Lung (tissue), 12 donors: ENCODE data around the gene CAMK1D. TPM values are rescaled to one million over a fixed set of nuclear protein-coding genes. Genes with fewer than 3 reads are reported as not detected.

Experiments
- ATAC-seq: fragments of 200-7000 bp; cut with Tn5 transposase; one replicate; pipeline ENCODE4 v1.9.1; 2020; ENCODE audit warnings: moderate number of reproducible peaks; ENCODE audit not compliant: insufficient read depth, low FRiP score
- DNase-seq, 3 donors: peaks; one replicate each; pipeline ENCODE4 v3.0.0-alpha.2; 2013 to 2017
- H3K27ac ChIP-seq, 2 donors: one replicate each; pipeline ENCODE4 v1.5.1; 2013; ENCODE audit warnings: mild to moderate bottlenecking in 2 of 2, moderate library complexity in 2 of 2, control low read depth in 1 of 2, inconsistent platforms in 1 of 2, low read depth in 1 of 2, low read length in 1 of 2
- H3K27me3 ChIP-seq, 3 donors: one replicate each; pipeline ENCODE4 v1.5.1; 2013; ENCODE audit warnings: low read length in 2 of 3; ENCODE audit not compliant: control insufficient read depth in 3 of 3, insufficient read depth in 3 of 3
- H3K36me3 ChIP-seq, 4 donors: one replicate each; pipeline ENCODE4 v1.5.1; 2013; ENCODE audit warnings: low read length in 4 of 4, mild to moderate bottlenecking in 1 of 4, moderate library complexity in 1 of 4; ENCODE audit not compliant: control insufficient read depth in 4 of 4, insufficient read depth in 4 of 4
- H3K4me1 ChIP-seq, 5 donors: one replicate each; pipeline ENCODE4 v1.5.1; 2013; ENCODE audit warnings: low read length in 5 of 5, mild to moderate bottlenecking in 2 of 5, moderate library complexity in 1 of 5; ENCODE audit not compliant: control insufficient read depth in 5 of 5, insufficient read depth in 5 of 5
- H3K4me3 ChIP-seq: one replicate; pipeline ENCODE4 v1.5.1; 2013; ENCODE audit warnings: mild to moderate bottlenecking, control low read depth, moderate library complexity
- H3K9ac ChIP-seq, 2 donors: one replicate each; pipeline ENCODE4 v1.5.1; 2013; ENCODE audit warnings: low read length in 2 of 2, control low read depth in 1 of 2; ENCODE audit not compliant: insufficient read depth in 1 of 2
- H3K9me3 ChIP-seq, 4 donors: one replicate each; pipeline ENCODE4 v1.5.1; 2013; ENCODE audit warnings: low read length in 3 of 4, mild to moderate bottlenecking in 1 of 4, moderate library complexity in 1 of 4; ENCODE audit not compliant: control insufficient read depth in 4 of 4, insufficient read depth in 3 of 4
- CTCF ChIP-seq: IDR thresholded peaks from 2 replicates; pipeline ENCODE4 v1.5.1; 2012; ENCODE audit warnings: mild to moderate bottlenecking; ENCODE audit errors: control extremely low read depth, extremely low read depth
- WGBS, 2 donors: extraction: QIAGEN DNeasy Blood & Tissue Kit; methylation state at CpG; one replicate each; pipeline ENCODE4 v1.1.7; 2013; 5-methylcytosine and 5-hydroxymethylcytosine counted together
- polyA plus RNA-seq, 2 donors: library from polyadenylated mRNA; stranded (reverse); fragments of 200-250 nt; gene quantifications; one replicate each; pipeline ENCODE4 v1.2.1, GENCODE V29; 2013
- total RNA-seq, 2 donors: library from RNA; depleted of rRNA in 1 of 2; stranded (reverse); fragments of >200 nt in 1 of 2; gene quantifications; one replicate each; pipeline ENCODE4 v1.2.1, GENCODE V29; 2014 to 2021
- donor health status: control.
- donor health status: control.
- donor health status: Bipolar disorder and iron deficiency.
- donor health status: healthy.
- donor health status: DM: yes; HTN: yes; CAD: no.

Gene CAMK1D
- total and polyA plus RNA-seq, 4 donors = 3.2 to 37.4 (median 7.0) TPM

DNA sequence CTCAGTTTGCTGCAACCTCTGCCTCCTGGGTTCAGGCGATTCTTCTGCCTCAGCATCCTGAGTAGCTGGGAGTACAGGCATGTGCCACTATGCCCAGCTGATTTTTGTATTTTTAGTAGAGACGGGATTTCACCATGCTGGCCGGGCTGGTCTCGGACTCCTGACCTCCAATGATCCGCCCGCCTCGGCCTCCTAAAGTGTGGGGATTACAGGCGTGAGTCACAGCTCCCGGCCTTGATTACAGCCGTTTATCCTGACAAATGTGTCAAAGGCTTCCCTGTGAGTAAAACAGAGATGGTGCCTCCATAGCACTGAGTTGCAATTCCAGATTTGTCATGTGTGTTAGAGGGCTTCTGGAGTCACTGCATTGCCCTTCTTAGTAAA is 378.5 kb downstream of the CAMK1D start:
- peaks cover 0 to 53% (median 7%) of the 10 kb centered on the region in 3 donors for H3K27me3 ChIP-seq
- no peak overlapping the region for H3K9ac ChIP-seq
- peaks cover 0 to 3% (median 0%) of the 10 kb centered on the region in 5 donors for H3K4me1 ChIP-seq
- H3K27ac ChIP-seq = no peak overlapping the region
- TF ChIP-seq CTCF = no peak
- no peaks in the 10 kb centered on the region for H3K36me3 ChIP-seq
- ATAC-seq (no peak), DNase-seq (no peak)
- 88 to 91% methylated on average over 10 of the region's 10 CpGs for WGBS, 2 donors
- no peak overlapping the region for H3K4me3 ChIP-seq
- H3K9me3 ChIP-seq = no peaks in the 10 kb centered on the region

DNA sequence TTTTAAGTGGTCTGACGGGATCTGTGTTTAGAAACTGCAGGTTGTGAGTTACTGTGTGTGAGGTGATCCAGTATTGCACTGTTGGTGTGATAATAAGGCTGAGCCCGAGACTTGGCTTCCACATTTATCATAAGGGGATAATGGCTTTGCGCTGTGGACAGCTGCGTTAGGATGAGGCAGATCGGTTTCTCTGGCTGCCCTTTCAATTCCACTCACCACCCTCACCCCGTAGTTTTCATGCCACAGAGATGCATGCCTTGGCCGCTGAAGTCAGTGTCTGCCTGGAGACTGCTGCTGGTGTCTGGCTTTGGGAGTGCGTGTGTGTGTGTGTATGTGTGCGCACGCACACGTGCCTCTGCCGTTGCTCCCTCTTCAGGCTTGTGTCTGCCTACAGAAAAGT is 379.1 kb downstream of the CAMK1D start:
- Histone ChIP-seq H3K9me3 (no peaks in the 10 kb centered on the region), H3K9ac (no peak overlapping the region), H3K27ac (no peak overlapping the region), H3K27me3 (peaks cover 0 to 54% (median 5%) of the 10 kb centered on the region in 3 donors), H3K36me3 (no peaks in the 10 kb centered on the region), H3K4me1 (peaks cover 0 to 3% (median 0%) of the 10 kb centered on the region in 5 donors), H3K4me3 (no peak overlapping the region)
- WGBS, 2 donors = 73 to 88% methylated on average over 12 of the region's 12 CpGs
- ATAC-seq (no peak), DNase-seq (peak in 1 of 3 donors; percentile 35)
- no peak for TF ChIP-seq CTCF

DNA sequence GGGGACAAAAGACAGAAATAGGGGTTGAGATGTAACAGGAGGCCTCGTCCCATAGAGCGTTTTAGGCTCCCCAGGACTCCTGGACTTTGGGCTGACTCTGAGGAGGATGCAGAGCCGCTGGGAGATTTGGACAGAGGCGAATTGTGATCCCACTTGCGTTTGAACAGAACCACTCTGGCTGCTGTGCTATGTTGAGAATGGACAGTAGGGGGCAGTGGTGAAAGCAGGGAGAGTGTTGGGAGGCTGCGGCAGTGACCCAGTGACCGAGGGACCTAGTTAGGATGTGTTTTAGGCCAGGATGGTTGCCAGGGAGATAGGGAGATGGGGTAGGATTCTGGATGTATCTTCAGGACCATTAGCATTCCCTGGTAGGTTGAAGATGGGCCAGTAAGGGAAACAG is 380.5 kb downstream of the CAMK1D start:
- H3K36me3 ChIP-seq = no peaks in the 10 kb centered on the region
- no peak overlapping the region for H3K9ac ChIP-seq
- peaks cover 0 to 49% (median 5%) of the 10 kb centered on the region in 3 donors for H3K27me3 ChIP-seq
- H3K4me3 ChIP-seq = no peak overlapping the region
- peaks cover 0 to 3% (median 0%) of the 10 kb centered on the region in 5 donors for H3K4me1 ChIP-seq
- TF ChIP-seq CTCF = no peak
- ATAC-seq (no peak), DNase-seq (no peak)
- no peak overlapping the region for H3K27ac ChIP-seq
- no peaks in the 10 kb centered on the region for H3K9me3 ChIP-seq
- WGBS, 2 donors = 77 to 88% methylated on average over 7 of the region's 7 CpGs
